HG03354 (cell line): ENCODE measurements around the gene RBM15B.
A peak's percentile ranks its signal among the peaks of the same experiment; 100 is the strongest.

Source experiments
- ATAC-seq: cut with Tn5 transposase; IDR thresholded peaks from one replicate; pipeline ENCODE4 v1.9.1; 2021; ENCODE audit warnings: mild to moderate bottlenecking; ENCODE audit not compliant: unreplicated experiment, poor library complexity, severe bottlenecking

RBM15B gene

DNA sequence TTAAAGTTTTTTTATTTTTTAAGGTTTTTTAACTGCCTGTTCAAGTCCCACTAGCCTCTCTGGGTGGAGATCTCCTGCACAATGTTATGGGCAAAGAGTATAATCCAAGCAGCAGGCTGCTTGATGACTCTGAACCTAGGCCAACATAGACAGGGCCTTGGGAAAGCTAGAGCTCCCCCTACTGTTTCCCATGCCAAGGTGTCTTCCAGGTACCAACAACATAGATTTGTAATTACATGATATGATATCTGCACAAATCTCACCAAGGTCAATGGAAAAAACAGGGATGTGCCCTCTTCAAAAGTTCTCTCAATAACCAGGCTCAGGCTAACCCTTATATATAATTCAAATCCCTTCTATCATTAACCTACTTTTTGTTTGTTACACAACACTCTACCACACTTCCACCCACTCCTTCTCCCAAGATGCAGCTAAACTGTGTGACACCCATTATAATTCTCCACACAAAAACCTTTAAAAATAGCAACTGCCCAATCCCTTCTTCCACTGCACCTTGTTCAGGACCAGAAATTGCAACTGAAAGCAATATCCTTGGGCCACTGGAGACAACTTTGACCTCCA, 43.8 kb downstream of the RBM15B start:
- ATAC-seq: peak; percentile 59

GRCh38 chr3:51436998-51437639, 46.0 kb downstream of the RBM15B start:
- ATAC-seq: no peak

- no peak for ATAC-seq
Measured at GRCh38 chr3:51441282-51442030, 50.4 kb downstream of the RBM15B start.

DNA sequence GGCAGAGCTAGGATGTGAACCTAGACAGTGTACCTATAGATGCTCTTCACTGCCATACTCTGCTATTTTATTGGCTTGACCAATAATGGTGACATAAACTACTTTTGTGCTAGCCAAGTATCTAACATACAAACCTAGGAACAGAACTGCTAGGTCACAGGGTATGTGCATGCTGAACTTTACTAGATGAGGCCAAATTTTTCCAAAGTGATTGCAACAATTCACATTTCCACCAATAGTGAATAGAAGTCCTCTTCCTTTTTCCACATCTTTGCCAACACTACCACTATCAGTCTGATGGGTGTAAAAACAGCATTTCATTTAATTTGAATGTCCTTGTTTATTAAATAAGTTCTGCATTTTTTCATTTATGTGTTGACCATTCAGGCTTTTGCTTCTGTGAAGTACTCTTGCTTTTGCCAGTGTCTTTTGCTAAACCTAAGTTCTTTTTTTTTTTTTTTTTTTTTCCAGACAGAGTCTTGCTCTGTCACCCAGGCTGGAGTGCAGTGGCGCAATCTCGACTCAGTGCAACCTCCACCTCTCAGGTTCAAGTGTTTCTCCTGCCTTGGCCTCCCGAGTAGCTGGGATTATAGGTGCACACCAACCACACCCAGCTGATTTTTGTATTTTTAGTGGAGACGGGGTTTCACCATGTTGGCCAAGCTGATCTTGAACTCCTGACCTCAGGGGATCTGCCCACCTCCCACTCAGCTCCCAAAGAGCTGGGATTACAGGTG, 54.6 kb downstream of the RBM15B start:
- ATAC-seq: no peak
